ENCODE measurements around the gene CFAP299.

- TF ChIP-seq CTCF (conservative IDR thresholded peaks at IDR 0.05): no peak
- no peak for TF ChIP-seq EZH2 (IDR thresholded peaks at IDR 0.05; ENCODE audit: low read depth)
Observed at GRCh38 chr4:81007417-81007816, 671.9 kb downstream of the CFAP299 start.
